Activated CD8-positive, alpha-beta T cell treated with anti-CD3 and anti-CD28 coated beads, Interleukin-2, amount 10 ng/mL, durations not matched to agents 7 days and 5 days (primary cell): ENCODE results near the gene TRAPPC5. TPM values are rescaled to one million over a fixed set of nuclear protein-coding genes. Genes with fewer than 3 reads are reported as not detected.

Source experiments
- ATAC-seq: fragments of 150-1000 bp; cut with Tn5 transposase; one replicate; pipeline ENCODE4 v1.10.0; 2021; ENCODE audit warnings: moderate library complexity
- CTCF ChIA-PET: fragments of 350-600 bp; sonication (Branson Sonifier 250); formaldehyde crosslinking; loops from one replicate; lab custom pipeline; 2021; ENCODE audit warnings: antibody characterized with exemption; lab: Charles Lee
- POLR2A ChIA-PET: fragments of 350-600 bp; sonication (Branson Sonifier 250); formaldehyde crosslinking; loops from one replicate; lab custom pipeline; 2021; ENCODE audit warnings: antibody characterized with exemption; lab: Charles Lee
- DNase-seq: peaks from one replicate; pipeline ENCODE4 v3.0.0-alpha.2; 2020
- H3K27ac Mint-ChIP-seq: one replicate; pipeline ENCODE4 v1.8.0; 2021; ENCODE audit warnings: mild to moderate bottlenecking, mixed read lengths
- H3K27me3 Mint-ChIP-seq: one replicate; pipeline ENCODE4 v1.8.0; 2021; ENCODE audit warnings: low read depth, mixed read lengths
- H3K36me3 Mint-ChIP-seq: one replicate; pipeline ENCODE4 v1.8.0; 2021; ENCODE audit warnings: low read depth, mixed read lengths
- H3K4me1 Mint-ChIP-seq: one replicate; pipeline ENCODE4 v1.8.0; 2021; ENCODE audit warnings: low read depth, mixed read lengths
- H3K4me3 Mint-ChIP-seq: one replicate; pipeline ENCODE4 v1.8.0; 2021; ENCODE audit warnings: mild to moderate bottlenecking, mixed read lengths
- H3K9me3 Mint-ChIP-seq: one replicate; pipeline ENCODE4 v1.8.0; 2022; ENCODE audit warnings: mixed read lengths; ENCODE audit not compliant: insufficient read depth
- total RNA-seq, 2 experiments: library from RNA; stranded (reverse); gene quantifications; one replicate each; pipeline ENCODE4 v1.2.3, GENCODE V29; 2021

The TRAPPC5 gene
- total RNA-seq, 2 experiments from 2014 or later = 92.8 to 95.1 TPM

DNA sequence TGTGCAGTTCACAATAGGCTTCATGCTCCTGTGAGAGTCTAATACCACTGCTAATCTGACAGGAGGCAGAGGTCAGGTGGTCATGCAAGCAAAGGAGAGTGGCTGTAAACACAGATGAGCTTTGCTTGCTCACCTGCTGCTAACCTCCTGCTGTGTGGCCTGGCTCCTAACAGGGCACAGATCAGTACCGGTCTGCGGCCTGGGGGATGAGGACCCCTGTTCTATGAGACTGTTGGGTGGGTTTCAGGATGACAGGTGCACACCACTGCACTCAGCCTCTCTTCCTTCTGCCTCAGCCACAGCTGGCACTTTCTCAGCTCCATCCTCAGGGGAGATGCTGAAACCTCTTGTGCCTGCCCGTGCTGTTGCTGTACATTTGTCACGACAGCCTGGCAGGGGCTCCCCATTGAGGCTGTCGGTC lies 41.6 kb downstream of the TRAPPC5 start:
- Mint-ChIP-seq H3K36me3 (no peaks in the 10 kb centered on the region), H3K4me3 (no peak overlapping the region), H3K27me3 (peaks cover 2% of the 10 kb centered on the region), H3K9me3 (no peaks in the 10 kb centered on the region), H3K4me1 (peaks cover 5% of the 10 kb centered on the region), H3K27ac (no peak overlapping the region)
- CTCF ChIA-PET = no interaction called here
- POLR2A ChIA-PET = no interaction called here
- ATAC-seq (no peak), DNase-seq (no peak)

DNA sequence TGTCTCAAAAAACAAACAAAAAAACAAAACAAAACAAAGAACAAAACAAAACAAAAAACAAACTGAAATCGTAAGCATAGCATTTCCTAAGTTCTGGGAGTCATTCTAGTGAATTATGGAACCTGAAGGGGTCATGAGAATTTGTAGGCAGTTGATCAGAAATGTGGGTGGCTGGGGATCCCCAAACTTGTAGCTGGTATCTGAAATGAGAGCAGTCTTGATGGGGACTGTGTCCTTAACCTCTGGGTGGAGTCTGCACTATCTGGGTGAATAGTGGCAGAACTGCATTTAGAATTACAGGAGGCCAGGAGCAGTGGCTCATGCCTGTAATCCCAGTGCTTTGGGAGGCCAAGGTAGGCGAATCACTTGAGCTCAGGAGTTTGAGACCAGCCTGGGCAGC lies 45.2 kb downstream of the TRAPPC5 start:
- CTCF ChIA-PET = no interaction called here
- H3K27me3 Mint-ChIP-seq = peaks cover 30% of the 10 kb centered on the region
- DNase-seq (no peak), ATAC-seq (no peak)
- no peaks in the 10 kb centered on the region for H3K9me3 Mint-ChIP-seq
- H3K27ac Mint-ChIP-seq = no peak overlapping the region
- POLR2A ChIA-PET = no interaction called here
- H3K36me3 Mint-ChIP-seq = no peaks in the 10 kb centered on the region
- no peak overlapping the region for H3K4me3 Mint-ChIP-seq
- no peaks in the 10 kb centered on the region for H3K4me1 Mint-ChIP-seq

DNA sequence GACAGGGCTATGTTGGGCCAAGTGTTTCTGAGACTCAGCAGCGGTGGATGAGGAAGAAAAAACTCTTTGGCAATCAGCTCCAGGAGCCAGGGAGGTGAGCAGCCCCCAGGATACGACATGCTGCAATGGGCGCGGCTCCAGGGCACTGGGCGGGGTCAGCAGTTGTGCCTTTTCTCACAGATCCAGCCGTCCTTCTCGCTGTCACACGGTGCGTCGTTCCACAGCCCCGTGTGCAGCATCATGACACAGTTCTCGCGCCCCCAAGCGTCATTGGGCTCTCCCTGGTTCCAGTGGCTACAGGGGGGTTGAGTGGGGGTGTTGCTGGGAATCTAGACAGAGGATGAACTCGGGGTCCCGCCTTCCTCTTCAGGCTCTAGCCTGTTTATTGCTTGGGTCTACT lies 48.6 kb downstream of the TRAPPC5 start:
- Mint-ChIP-seq H3K27ac (no peak overlapping the region), H3K27me3 (peaks cover 42% of the 10 kb centered on the region), H3K4me3 (no peak overlapping the region), H3K9me3 (no peaks in the 10 kb centered on the region), H3K36me3 (no peaks in the 10 kb centered on the region), H3K4me1 (no peaks in the 10 kb centered on the region)
- POLR2A ChIA-PET = interaction anchor here (0.5 kb wide), 1 partner anchor 215 kb away, joined by 3 read pairs; no protein-coding TSS in a partner anchor
- ATAC-seq = no peak
- no peak for DNase-seq
- CTCF ChIA-PET = no interaction called here

DNA sequence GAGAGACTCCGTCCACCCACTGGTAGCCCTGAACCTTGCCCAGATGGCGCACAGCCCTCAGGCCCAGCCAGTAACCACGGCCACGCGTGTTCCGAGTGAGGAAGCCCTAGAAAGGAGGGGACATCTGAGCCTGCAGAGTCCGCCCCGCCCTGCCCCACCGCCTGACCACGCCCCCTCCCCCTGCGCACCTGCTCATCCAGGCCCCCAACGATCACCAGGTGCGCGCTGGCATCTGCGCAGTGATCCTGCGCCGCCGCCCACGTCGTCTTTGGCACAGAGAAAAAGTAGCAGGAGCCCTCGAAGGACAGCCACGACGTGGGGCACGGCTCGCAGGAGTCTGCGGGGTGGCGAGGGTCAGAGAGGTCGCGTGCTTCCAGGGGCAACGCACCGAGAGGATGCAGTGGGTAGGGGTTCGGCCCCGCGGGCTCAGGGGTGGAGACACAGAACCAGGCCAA lies 49.2 kb downstream of the TRAPPC5 start:
- Mint-ChIP-seq H3K27me3 (peaks cover 46% of the 10 kb centered on the region), H3K27ac (no peak overlapping the region), H3K4me3 (no peak overlapping the region), H3K4me1 (no peaks in the 10 kb centered on the region), H3K36me3 (no peaks in the 10 kb centered on the region), H3K9me3 (no peaks in the 10 kb centered on the region)
- CTCF ChIA-PET = no interaction called here
- DNase-seq (no peak), ATAC-seq (no peak)
- POLR2A ChIA-PET = no interaction called here

DNA sequence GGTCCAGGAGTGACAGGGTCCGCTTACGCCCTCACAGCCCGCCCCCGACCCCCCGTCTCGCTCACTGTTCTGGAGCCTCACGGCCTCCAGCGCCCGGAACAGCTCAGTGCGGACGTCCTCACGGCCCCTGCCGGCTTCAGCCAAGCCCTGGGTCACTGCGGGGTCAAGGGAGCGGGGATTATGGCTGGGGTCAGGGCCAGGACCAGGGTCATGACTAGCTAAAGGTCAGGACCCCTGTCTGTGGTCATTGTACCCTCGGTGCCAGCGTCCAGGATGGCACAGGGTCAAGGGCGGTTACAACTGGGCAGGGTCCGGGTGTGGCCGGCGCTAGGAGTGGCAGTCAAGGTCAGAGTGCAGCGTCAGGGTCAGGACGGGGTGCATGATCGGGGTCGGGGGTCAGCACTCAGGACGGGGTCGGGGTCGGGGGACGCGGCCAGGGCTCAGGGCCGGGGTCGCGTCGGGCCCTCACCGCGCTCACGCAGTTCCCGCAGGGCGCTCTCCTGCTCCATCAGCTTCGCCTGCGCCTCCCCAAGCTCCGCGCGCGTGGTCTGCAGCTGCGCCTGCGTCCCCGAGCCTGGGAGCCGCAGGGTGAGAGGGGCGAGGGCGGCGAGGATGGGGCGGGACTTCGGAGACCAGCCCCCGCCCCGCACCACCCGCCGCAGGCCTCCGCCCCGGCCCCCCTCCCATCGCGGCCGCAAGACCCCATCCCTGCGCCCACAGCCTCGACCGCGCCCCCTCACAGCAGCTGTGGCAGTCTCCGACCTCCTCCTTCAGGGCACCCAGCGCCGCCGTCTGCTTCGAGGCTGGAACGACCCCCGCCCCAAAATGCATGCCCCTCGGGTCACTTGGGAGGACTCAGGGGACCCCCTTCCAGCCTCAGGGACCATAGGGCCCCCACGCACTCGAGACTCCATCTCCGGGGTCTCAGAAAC lies 49.9 kb downstream of the TRAPPC5 start:
- H3K4me1 Mint-ChIP-seq = no peaks in the 10 kb centered on the region
- DNase-seq (no peak), ATAC-seq (no peak)
- no peaks in the 10 kb centered on the region for H3K9me3 Mint-ChIP-seq
- H3K27me3 Mint-ChIP-seq = peaks cover 52% of the 10 kb centered on the region
- H3K4me3 Mint-ChIP-seq = no peak overlapping the region
- POLR2A ChIA-PET = no interaction called here
- H3K27ac Mint-ChIP-seq = no peak overlapping the region
- CTCF ChIA-PET = no interaction called here
- H3K36me3 Mint-ChIP-seq = no peaks in the 10 kb centered on the region

DNA sequence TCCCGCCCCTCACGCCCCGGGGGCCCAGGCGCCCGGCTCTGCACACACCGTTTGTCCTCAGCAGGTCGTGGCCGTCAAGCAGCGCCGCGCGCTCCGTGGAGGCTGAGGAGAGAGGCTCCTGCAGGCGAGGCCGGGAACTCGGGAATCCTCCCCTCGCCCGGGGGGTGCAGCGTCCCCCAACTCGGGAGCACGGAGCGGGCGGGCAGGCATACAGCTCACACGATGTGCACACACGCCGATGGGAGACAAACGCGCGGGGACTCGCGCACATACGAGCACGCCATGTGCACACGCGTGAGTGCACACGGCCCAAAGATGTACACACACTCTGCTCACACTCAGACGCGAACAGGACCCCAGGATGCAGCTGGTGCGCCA lies 50.6 kb downstream of the TRAPPC5 start:
- Mint-ChIP-seq H3K27me3 (peaks cover 52% of the 10 kb centered on the region), H3K36me3 (no peaks in the 10 kb centered on the region), H3K9me3 (no peaks in the 10 kb centered on the region), H3K4me3 (no peak overlapping the region), H3K4me1 (no peaks in the 10 kb centered on the region), H3K27ac (no peak overlapping the region)
- DNase-seq = no peak
- ATAC-seq = no peak
- POLR2A ChIA-PET = no interaction called here
- CTCF ChIA-PET = no interaction called here

DNA sequence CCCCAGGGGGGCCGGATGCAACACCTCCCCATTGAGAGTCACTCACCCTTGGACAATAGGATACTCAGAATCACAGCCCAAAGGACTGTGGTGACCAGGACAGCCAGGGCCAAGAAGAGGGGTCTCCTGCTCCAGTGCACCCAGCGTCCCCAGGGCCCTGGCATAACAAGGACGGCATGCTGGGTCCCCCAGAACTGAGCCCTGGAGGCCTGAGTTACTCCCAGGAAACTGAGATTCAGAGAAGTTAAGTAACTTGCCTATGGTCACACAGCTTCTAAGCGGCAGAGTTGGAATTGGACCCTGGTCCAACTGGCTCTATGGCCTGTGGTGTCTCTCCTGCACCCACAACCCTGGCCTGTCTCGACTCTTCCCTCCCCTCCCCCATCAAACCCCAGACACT lies 51.0 kb downstream of the TRAPPC5 start:
- DNase-seq = no peak
- CTCF ChIA-PET = no interaction called here
- Mint-ChIP-seq H3K27me3 (peaks cover 52% of the 10 kb centered on the region), H3K4me1 (no peaks in the 10 kb centered on the region), H3K9me3 (no peaks in the 10 kb centered on the region), H3K27ac (no peak overlapping the region), H3K36me3 (no peaks in the 10 kb centered on the region), H3K4me3 (no peak overlapping the region)
- ATAC-seq = no peak
- POLR2A ChIA-PET = no interaction called here

DNA sequence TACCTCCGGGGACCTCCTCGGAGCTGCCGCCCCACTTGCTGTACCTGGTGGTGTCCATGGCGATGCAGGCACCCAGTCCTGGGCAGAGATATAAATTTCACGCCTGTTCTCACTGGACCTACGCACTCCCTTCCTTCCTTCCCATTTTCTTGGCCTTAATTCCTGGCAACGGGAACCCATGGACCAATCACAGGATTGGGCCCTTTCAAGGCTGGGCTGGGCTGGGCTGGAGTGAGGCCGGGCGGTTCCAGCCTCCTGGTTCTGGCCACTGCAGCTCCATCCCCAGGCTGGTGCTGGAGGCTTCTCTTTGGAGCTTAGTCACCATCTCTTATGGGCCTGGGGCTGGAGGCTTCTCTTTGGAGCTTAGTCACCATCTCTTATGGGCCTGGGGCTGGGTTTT lies 51.4 kb downstream of the TRAPPC5 start, which contains the start of gene CLEC4G:
Gene CLEC4G (minus strand): TSS at position 66 of the 400 bp plus-strand sequence. CDS start 8 bp downstream, at position 58.
- ChIA-PET POLR2A (no interaction called here), CTCF (no interaction called here)
- Mint-ChIP-seq H3K27ac (no peak within 1 kb of the TSS), H3K27me3 (peaks cover 52% of the 10 kb centered on the region), H3K36me3 (no peaks in the 10 kb centered on the region), H3K9me3 (no peaks in the 10 kb centered on the region), H3K4me3 (no peak within 1 kb of the TSS), H3K4me1 (no peaks in the 10 kb centered on the region)
- DNase-seq (no peak), ATAC-seq (no peak)

DNA sequence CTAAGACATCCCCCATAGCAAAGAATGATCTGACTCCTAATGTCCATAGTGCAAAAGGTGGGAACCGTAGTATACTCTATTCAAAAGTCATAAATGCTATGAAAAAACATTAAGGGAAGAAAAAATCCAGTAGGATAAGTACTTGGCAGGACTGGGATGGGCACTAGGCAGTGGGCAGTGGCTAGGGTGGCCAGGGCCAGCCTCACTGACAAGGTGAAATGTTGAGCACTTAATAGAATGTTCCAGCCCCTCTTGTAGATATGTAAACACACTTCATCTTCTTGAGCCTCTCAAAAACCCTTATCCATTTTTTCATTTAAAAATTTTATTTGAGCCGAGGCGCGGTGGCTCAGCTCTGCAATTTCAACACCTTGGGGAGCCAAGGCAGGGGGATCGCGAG lies 52.7 kb downstream of the TRAPPC5 start:
- ChIA-PET POLR2A (no interaction called here), CTCF (no interaction called here)
- Mint-ChIP-seq H3K27me3 (peaks cover 43% of the 10 kb centered on the region), H3K27ac (no peak overlapping the region), H3K9me3 (no peaks in the 10 kb centered on the region), H3K36me3 (no peaks in the 10 kb centered on the region), H3K4me3 (no peak overlapping the region), H3K4me1 (no peaks in the 10 kb centered on the region)
- no peak for DNase-seq
- ATAC-seq = no peak

DNA sequence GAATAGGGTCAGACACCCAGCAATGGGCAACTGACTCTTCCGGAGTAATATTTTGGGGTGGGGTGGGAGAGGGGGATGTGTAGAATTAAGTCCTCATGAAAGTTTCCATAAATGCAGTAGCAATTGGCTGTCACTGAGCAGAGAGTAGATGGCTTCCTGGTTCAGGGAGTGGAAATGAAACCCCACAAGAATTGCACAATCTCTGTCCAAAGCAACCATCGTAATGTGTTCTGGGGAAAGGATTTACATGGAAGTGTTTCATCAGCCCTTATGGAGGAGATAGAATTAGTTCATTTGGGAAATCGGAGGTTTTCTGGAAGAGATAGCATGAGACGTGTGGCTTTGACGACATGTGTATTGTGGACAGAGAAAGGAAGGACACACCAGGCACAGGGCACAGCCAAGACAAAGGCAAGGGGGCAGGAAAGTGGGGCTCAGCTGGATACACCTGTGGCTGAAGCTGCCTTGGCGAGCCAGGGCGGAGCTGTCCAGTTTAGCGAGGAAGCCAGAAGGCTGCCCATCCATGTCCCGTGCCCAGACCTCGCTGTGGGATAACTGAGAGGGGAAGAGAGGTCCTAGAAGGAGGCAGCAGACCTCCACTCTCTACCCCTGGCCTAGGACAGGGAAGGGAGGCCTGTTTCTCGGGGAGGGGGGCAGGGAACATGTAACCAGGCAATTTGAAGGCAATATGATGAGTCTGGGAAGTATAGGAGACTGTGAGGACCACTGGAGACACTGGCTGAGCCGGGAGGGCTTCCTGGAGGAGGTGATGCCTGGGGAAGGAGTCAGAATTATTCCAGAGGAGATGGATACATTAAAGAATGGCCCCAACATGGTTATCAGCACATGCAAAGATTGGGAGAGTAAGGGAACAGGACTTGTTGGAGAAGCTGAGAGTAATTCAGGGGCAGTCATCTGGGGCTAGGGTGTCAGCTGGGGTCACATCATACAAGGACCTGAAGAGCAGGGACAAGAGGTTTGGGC lies 53.9 kb downstream of the TRAPPC5 start:
- CTCF ChIA-PET = interaction anchor here (0.6 kb wide), 1 partner anchor 54 kb away, joined by 3 read pairs; the partner anchor contains the start of gene TRAPPC5
- H3K9me3 Mint-ChIP-seq = no peaks in the 10 kb centered on the region

DNA sequence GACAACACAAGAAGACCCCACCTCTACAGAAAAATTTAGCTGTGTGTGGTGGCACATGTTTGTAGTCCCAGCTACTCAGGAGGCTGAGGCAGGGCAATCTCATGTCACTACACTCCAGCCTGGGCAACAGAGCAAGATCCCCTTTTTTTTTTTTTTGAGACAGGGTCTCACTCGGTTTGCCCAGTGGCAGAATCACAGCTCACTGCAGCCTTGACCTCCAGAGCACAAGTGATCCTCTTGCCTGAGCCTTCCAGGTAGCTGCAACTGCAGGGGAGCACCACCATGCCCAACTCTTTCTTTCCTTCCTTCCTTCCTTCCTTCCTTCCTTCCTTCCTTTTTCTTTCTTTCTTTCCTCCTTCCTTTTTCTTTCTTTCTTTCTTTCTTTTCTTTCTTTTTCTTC lies 55.5 kb downstream of the TRAPPC5 start:
- Mint-ChIP-seq H3K4me3 (no peak overlapping the region), H3K36me3 (no peaks in the 10 kb centered on the region), H3K27me3 (peaks cover 30% of the 10 kb centered on the region), H3K4me1 (no peaks in the 10 kb centered on the region), H3K27ac (no peak overlapping the region), H3K9me3 (no peaks in the 10 kb centered on the region)
- CTCF ChIA-PET = no interaction called here
- ATAC-seq = no peak
- no peak for DNase-seq
- POLR2A ChIA-PET = no interaction called here

More for the DNA sequence above, 53.9 kb downstream of the TRAPPC5 start:
- Mint-ChIP-seq H3K4me3 (no peak overlapping the region), H3K4me1 (no peaks in the 10 kb centered on the region), H3K36me3 (no peaks in the 10 kb centered on the region), H3K27me3 (peaks cover 32% of the 10 kb centered on the region), H3K27ac (no peak overlapping the region)
- DNase-seq = no peak
- POLR2A ChIA-PET = no interaction called here
- ATAC-seq = no peak
